Activated CD8-positive, alpha-beta memory T cell treated with anti-CD3 and anti-CD28 coated beads, Interleukin-2, amount 50 U/mL, for 4 hours (primary cell): ENCODE measurements around the gene SF3B3.
"Not testable (repeated sequence)": the region's sequence is repeated elsewhere in the genome, so short reads cannot be mapped to it uniquely, and the experiment has no call there.

ENCODE experiments used
- DNase-seq: peaks from one replicate; pipeline ENCODE4 v3.0.0-alpha.2; 2020

SF3B3 gene

DNA sequence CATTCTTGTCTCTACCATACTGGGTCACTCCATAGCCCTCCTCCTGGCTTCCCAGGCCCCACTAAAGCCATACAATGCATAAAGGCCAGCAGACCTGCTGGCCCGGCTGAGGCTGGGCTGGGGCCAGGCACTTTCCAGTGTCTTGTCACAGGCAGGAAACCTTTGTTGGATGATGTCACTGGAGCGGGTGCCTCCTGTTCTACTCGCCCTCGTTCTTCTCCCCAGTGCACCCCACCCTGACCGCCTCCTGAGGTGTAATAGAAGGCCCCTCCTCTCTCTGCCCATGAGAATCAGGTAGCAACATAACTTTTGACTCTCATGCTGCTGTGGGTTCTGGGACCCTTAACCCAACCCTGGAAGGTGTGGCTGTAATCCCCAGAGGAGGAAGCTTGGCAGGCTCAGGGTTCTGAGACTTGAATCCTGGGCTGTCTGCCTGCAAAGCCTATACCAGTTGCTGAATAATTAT lies 68.5 kb downstream of the SF3B3 start:
- no peak for DNase-seq

DNA sequence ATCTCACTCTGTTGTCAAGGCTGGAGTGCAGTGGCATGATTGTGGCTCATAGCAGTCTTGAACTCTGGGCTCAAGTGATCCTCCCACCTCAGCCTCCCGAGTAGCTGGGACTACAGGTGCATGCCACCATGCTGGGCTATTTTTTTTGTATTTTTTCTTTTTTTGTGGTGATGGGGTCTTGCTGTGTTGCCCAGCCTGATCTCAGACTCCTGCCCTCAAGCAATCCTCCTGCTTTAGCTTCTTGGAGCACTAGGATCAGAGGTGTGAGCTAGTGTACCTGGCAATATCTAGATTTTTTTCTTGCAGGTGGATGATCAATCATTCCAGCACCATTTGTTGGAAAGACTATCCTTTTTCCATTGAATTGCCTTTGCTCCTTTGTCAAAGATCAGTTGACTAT lies 69.9 kb downstream of the SF3B3 start:
- DNase-seq: no peak

DNA sequence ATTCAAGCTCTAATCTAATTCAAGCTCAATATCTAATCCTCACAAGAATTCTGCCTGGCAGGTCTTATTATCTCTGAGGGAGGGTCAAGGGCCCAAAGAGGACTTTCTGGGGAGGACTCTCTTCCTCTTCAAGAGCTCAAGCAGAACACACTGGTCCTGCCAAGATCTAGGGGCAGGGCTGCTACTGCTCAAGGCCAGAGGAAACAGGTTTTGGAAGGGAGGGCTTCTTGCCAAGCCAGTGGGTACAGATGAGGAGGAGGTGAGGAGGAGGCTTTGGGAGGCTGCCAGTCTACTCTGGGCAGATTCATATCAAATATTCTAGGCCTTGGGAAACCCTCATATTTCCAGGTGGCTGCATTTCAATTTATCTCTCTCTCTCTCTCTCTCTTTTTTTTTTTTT lies 71.0 kb downstream of the SF3B3 start:
- no peak for DNase-seq

DNA sequence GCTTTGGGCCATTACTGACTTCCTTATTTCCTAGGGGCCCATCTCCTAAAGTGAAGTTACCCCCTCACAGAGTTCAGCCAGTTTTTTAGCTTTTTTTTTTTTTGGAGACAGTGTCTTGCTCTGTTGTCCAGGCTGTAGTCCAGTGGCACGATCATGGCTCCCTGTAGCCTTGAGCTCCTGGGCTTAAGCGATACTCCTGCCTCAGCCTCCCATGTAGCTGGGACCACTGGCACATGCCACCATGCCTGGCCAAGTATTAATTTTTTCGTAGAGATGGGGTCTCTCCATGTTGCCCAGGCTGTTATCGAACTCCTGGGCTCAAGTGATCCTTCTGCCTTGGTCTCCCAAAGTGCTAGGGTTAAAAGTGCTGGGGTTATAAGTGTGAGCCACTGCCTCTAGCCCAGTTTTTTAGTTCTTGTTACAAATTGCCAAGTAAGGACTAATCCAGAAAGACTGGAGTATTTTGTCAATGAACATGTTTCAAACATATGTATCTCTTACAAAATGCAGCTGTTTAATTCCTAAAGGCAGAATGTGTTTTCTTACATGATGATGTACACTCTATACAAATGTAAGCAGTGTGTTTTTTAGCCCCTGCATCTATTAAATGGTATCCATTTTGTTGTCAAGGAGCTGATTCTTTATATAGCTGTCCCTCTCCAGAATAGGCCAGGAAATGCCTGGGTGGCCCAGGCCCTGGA lies 73.7 kb downstream of the SF3B3 start:
- no peak for DNase-seq

DNA sequence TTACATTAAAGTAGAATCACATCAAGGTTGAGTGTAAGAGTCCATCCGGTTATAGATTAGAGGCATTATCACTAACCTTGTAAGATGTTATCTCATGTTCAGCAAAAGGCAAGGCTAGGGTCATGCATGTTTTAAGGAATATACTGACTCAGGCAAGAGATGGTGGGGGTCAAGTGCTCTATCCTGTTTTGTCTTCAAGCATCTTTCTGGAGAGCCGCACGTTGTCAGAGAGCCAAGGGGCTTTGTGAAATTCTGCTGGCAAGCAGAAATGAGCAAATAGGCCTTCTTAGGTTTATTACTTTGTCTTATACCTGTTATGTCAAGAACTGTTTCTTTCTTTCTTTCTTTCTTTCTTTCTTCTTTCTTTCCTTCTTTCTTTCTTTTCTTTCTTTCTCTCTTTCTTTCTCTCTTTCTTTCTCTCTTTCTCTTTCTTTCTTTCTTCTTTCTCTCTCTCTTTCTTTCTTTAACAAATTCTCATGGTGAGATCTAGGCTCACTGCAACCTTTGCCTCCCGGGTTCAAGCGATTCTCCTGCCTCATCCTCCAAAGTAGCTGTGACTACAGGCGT lies 75.4 kb downstream of the SF3B3 start:
- no peak for DNase-seq

DNA sequence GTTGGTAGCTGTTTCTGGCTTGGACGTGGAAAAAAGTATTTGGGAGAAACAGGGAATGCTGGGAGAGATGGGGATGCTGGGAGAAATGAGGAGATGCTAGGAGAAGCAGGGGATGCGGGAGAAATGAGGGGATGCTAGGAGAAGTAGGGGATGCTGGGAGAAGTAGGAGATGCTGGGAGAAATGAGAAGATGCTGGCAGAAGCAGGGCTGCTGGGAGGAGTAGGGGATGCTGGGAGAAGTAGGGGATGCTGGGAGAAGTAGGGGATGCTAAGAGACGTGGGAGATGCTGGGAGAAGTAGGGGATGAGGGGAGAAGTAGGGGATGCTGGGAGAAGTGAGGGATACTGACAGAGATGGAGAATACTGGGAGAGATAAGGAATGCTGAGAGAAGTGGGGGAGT lies 77.1 kb downstream of the SF3B3 start:
- no peak for DNase-seq

DNA sequence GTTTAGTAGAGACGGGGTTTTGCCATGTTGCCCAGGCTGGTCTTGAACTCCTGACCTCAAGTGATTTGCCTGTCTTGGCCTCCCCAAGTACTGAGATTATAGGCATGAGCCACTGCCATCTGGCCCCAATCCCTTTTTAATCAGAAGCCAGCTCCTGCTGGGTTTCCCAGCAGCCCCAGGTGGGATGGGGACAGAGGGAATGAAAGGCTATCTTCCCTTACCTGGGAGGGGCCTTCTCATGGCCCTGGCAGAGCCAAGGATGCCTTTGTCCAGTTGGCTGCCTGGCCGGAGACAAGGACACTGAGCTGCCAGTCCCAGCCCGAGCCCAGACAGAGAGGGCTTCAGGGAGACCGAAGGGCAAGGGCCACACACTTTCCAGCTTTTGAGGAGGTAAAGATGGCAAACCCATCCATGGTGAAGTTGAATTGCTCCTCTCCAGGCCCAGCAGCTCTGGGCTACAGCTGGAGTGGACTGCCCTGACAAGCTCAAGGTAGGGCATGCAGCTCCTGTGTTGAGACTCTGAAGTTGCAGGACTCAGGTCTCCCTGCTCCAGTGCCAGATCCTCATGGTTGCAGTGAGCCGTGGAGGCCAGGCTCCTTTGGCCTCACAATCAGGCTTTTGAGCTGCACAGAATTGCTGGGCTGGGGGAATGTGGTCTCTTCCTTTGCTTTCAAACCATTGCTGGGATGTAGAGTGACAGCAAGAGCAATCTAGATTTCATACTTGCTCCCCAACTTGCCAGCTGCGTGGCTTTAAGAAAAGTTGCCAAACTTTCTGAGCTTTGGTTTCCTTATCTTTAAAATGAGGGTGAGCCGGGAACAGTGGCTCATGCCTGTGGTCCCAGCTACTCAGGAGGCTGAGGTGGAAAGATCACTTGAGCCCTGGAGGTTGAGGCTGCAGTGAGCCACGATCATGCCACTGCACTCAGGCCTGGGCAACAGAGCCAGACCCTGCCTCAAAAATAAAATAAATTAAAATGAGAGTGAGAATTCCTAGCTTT lies 78.3 kb downstream of the SF3B3 start:
- no peak for DNase-seq

DNA sequence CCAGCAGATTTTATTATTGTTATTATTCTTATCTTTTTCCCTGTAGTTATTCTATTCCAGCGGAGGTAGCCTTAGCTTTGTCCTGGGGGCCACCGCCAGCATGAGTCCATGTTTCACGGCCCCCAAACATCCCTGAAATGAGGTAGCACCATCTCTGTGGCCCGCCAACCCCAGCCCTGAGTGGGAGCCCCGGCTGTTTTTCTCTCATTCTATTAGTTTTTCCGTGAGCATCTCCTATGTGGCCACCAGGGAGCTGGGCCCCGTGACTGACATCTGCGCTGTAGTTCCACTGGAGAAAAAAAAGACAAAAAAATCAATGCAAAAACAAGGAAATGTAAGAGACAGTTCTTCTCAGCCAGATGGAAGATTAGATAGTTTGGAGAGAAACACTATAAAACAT lies 79.2 kb downstream of the SF3B3 start:
- no peak for DNase-seq

DNA sequence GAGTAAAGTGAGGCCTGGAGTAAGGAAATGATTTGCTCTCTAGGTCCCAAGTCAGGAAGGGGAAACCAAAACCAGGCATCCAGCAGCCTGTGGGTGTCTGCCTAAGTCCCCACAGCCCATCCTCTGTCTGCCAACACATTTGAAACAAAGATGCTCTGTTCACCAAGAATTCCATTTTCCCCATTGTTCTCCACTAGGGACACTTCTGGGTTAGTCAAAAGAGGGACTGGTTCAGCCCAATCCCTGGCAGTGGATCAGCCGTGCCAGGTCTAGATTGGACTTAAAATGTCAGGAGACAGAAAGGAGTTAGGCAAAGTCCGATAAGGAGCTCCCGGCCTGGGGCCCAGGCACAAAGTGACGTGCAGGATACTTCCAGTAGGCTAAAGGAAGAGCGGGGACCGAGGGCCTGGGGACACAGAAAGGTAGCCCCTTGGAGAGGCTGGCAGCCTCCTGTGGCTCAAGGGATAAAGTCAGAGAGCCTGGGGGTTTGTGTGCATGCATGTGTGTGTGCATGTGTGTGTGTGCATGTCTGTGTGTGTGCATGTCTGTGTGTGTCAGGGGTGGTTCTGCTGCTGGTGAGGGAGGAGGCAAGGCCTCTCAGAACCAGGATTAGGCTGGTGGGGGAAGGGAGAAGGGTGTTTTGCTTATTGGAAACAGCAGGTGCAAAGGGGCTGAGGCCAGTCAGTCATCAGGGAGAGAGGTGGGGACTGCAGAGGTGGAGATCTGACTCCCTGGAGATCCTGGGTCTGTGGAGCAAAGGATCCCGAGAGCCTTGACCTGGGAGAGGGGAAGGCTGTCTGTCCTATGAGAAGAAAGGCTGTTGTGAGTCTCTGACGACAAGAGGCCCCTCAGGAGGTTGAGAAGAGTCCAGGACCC lies 81.0 kb downstream of the SF3B3 start:
- DNase-seq: no peak

DNA sequence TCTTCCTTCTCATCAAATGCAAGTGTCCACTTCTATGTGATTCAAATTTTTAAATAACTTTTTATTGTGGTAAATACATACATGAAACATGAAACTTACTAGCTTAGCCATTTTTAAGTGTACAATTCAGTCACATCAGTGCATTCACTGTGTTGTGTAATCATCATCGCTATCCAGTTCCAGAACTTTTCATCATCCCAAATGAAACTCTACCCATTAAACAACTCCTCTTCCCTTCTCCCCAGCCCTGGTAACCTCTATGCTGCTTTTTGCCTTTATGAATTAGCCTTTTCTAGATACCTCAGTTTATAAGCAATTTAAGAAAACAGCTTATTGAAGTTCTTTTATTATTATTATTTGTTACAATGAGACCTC lies 81.7 kb downstream of the SF3B3 start:
- no peak for DNase-seq

DNA sequence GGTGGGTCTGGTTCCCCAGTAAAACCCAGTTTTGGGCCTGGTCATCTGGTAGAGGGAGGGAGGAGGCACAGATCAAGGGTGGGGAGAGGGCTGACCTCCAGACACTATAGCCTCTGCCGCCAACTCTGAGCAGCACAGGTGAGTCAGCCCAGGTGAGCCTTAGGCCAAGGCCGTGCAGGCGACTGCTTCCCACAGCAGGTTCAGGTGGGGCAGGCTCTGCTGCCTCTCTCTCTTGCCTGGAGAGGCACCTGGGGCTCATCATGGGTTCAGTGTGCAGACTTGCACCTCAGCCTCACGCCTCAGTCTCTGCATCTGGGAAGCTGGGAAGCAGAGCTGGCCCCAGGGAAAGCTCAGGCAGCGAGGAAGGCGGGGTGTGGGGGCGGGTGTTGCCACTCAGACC lies 84.9 kb downstream of the SF3B3 start:
- no peak for DNase-seq

DNA sequence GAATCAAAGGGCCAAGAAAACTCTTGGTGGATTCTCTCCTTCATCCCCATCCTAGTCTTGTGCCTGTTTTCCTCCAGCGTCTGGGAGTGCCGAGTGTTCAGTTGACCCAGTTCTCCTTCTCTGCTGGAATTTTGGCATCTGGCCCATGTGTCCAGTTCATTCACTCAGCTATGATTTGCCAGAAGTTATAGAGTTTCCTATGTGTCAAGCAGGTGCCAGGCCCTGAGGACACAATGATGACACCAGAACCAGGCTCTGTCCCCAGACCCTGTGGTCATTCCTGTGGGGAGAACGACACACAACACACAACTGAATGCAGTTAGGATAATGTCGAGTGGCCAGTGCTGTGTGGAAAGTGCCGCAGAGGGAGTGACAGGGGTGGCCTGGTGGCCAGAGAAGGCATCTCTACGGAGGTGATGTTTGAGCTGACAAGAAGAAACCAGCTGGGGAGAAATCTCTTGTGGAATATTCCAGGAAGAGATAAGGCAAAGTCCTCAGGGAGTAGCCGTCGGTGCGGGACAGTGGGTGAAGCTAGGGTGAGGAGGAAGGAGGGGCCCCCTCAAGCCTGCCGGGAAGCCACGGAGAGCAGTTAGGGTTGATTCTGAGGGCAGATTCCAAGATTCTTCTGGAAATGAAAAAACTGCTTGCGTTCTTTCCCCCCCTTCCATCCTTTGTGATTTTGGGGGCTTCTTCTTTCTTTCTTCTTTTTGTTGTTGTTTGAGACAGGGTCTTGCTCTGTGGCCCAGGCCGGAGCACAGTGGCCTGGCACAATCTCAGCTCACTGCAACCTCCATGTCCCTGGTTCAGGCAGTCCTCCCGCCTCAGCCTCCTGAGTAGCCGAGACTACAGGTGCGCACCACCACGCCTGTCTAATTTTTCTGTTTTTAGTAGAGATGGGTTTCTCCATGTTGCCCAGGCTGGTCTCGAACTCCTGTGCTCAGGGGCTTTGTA lies 86.9 kb downstream of the SF3B3 start:
- DNase-seq: no peak

DNA sequence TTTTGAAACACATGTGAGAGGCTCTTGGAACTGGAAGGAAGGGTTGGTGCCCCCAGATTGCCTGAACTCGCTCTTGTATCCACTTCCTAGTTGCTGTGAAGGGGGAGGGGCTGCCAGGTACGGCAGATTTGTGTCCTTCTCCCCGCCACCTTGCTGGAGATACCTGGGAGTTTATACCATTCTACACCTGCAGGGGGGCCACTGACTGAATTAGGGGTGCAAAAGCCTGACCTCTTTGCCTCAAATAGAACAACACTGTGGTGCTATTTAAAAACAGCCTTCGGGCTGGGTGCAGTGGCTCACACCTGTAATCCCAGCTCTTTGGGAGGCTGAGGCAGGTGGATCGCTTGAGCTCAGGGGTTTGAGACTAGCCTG lies 87.6 kb downstream of the SF3B3 start:
- DNase-seq: no peak

DNA sequence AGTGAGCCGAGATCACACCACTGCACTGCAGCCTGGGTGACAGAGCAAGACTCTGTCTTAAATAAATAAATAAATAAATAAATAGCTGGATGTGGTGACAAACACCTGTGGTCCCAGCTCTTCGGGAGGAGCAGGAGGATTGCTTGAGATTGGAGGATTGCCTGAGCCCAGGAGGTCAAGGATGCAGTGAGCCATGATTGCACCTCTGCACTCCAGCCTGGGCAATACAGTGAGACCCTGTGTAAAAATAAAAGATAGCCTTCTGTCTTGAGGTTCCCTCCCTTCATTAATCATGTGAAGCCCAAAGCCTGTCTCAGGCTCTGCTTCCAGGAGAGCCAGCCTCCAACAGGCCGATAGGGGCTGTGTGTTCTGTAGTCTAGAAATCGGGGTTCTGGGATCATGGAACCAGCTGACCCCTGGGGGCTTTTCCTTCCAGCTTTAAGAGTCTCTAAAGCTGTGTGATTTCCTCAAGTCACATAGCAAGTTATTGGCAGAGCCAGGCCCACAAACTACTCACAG lies 88.2 kb downstream of the SF3B3 start:
- no peak for DNase-seq

DNA sequence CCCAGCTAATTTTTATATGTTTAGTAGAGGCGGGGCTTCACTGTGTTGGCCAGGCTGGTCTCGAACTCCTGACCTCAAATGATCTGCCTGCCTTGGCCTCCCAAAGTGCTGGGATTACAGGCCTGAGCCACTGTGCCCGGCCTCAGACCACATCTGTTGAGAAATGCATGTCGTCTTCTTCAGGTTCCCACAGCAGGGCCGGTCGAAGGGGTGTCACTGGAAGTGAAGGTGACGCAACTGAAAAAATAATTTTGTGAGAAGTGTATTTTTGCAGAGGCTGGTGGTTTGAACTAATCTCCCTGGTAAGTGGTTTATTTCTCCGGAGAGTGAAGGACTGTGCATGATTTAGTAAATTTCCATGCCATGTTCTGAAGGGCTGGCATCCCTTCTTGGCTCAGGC lies 89.3 kb downstream of the SF3B3 start:
- no peak for DNase-seq

DNA sequence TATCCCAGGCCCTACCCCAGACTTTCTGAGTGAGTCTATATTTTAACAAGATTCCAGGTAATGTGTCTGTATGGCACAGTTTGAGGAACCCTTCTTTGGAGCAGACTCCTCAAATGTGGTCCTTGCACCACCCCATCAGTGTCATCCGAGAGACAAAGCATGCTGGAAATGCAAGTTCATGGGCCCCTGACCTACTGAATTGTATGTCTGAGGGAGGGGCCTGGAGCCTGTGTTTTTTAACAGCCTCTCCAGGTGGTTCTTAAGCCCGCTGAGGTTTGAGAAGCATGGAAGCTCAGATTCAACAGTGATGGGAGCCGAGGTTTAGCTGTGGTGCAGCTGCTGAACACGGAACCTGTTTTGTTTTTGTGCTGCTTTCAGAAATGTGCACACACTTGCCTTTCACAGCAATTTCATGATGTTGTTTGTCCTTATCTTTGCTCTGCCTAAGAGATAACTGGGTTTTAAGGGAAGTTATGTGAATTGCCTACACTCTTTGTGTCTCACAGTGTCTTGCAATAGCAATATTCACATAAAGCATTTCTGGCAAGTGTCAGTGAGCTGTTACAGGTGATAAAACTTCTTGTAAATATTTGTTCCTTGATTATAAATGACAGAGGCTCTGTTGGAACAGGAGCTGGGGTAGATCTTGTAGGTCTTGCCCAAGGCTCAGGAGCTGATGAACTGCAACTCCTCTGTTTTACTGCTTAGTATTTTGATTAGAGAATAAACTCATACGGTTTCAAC lies 90.8 kb downstream of the SF3B3 start:
- DNase-seq: no peak

DNA sequence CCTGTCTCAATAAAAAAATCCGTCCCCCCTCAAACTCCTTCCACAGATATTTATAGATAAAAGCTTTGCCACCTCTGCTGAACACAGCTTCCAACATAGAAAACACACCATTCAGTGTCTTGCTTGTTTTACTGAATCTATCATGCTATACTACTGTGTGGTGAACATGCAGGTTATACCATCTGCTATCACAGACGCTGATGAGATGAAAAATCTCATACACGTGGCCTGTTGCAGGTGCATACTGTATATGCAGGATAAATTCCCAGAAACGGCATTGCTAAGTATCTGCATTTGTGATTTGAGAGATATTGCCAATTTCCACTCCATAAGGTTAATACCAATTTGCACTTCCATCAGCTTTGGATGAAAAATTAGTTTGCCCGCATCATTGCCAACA lies 92.3 kb downstream of the SF3B3 start:
- no peak for DNase-seq

DNA sequence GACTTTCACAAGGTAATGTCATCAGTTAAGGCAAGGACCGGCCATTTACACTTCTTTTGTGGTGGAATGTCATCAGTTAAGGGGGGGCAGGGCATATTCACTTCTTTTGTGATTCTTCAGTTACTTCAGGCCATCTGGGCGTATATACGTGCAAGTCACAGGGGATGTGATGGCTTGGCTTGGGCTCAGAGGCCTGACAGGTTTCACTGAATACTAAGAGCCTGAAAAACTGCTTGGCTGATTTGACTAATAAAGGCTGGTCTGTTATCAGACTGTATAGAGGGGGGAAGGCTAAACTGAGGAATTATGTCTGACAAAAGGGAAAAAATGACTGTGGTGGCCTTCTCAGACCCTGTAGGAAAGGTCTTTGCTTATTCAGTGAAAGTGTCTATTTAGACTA lies 98.2 kb downstream of the SF3B3 start:
- not testable (repeated sequence) for DNase-seq
